Fibroblast of peridontal ligament (primary cell): ENCODE results near the gene LRRC3C.
"Not testable (repeated sequence)": the region's sequence is repeated elsewhere in the genome, so short reads cannot be mapped to it uniquely, and the experiment has no call there.

Experiments
- DNase-seq: peaks from one replicate; pipeline ENCODE4 v3.0.0-alpha.2; 2010; ENCODE audit errors: extremely low read depth

Gene LRRC3C

DNA sequence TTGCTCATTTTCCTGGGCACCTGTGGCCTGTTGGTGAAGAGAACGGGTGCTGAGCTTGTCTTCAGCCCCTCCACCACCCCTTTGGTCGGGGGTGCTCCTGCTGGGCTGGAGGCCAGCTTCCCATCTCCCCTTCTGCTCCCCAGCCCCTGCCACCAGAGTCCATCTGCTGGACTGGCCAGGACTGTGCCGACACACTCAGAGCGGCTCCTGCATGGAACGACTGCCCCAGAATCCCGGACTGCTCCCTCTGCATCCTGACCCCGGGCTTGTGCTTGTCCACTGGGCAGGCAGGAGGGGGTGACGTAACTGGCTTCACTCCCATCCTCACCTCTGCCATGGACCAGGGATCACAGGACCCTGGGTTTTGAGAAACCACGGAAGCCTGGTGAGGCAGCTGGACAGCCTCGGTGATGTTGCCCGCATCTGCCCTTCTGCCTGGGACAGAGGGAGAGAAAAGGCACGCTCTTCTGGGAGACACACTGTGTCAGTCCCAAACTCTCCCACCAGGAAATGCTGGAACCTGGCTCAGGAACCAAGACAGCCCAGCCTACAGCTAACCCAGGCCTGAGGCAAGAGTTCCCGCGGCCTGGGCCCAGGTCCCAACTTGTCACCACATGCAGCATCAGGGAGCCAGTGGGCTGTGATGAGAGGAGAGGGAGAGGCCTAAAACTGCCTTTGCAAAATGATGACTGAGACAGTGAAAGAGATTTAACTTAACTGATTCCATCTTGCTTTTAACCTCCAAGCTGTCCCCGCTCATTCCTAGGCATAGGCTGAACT, 19.2 kb downstream of the LRRC3C start:
- no peak for DNase-seq

DNA sequence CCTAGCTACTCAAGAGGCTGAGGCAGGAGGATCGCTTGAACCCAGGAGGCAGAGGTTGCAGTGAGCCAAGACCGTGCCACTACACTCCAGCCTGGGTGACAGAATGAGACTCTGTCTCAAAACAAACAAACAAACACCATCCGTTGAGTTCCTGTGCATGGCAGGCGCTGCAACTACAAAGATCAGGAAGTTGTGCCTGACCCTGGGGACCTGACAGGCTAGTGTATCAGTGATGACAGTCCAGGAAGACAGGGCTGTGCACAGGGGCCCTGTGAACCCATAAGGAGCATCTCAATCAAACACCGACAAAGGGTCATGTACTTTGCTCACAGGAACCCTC, 20.9 kb downstream of the LRRC3C start:
- DNase-seq, result not testable (repeated sequence)

DNA sequence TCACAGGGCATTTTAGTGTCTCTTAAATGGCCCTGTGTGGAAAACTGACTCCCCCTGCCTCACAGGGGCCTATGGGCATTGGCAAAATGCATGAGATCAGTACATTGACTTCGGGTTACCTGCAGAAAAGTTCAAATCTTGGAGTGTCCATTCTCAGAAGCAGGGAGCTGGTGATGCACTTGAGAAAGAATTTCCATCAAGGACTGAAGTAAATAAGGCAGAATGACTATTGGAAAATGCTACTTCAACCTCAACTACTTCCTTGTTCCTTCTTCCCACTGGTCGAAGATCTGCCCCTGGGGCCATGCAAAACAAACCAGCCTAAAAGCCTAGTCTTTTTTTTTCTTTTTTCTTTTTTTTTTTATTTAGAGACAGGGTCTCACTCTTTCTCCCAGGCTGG, 21.5 kb downstream of the LRRC3C start:
- no peak for DNase-seq

DNA sequence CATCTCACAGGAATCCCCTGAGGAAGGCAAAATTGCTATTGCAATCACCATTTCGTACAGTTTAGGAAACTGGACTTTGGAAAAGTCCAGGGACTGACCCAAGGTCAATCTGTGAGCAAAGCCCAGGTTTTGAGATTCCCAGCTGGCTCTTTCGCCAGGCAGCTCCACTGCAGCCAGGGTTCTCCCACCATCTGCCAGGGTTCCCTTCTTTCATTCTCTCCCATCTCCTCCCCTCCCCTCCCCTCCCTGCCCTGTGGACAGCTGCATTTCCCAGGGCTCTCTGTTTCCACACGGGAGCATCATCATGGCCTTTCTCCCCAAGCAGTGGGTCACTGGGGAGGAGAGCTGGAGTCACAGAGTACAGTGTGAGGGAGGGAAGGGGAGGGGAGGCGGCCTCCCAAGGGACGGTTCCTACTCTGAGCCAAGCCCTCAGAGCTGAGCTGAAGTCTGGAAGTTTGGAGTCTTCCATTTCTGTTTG, 23.4 kb downstream of the LRRC3C start:
- DNase-seq, result peak; percentile 26

DNA sequence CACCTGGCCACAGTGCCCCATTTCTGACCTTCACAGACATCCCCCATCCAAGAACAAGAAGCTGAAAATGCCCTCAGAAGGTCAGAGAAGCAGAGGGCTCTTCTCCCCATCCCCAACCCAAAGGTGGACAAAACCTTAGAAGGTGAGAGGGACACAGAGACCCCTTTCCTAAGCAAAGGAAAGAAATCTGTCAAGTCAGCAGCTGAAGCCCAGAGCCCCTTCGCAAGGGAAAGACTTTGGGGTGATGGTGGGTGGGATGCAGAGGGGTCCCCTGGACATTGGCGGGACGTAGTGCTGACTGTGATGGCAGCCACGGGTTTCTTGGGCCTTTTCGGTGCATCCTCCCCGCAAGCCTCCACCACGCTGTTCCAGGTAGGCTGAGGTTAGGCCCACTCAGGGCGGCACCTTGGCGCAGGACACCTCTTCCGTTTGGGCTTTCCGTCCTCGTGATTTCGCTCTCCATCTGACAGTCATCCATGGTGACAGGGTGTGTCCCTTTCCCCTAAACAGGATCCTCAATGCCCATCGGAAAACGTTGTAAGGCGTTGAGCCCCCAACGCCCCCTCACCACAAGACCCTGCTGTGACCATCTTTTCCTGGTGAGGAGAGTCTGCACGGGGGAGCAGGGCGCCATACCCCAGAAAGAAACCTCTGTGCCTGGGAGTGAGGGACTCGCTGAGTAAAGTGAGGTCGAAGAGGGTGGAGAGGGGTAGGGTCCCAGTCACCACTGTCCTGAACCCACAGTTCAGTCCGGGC, 24.6 kb downstream of the LRRC3C start:
- DNase-seq, result no peak

DNA sequence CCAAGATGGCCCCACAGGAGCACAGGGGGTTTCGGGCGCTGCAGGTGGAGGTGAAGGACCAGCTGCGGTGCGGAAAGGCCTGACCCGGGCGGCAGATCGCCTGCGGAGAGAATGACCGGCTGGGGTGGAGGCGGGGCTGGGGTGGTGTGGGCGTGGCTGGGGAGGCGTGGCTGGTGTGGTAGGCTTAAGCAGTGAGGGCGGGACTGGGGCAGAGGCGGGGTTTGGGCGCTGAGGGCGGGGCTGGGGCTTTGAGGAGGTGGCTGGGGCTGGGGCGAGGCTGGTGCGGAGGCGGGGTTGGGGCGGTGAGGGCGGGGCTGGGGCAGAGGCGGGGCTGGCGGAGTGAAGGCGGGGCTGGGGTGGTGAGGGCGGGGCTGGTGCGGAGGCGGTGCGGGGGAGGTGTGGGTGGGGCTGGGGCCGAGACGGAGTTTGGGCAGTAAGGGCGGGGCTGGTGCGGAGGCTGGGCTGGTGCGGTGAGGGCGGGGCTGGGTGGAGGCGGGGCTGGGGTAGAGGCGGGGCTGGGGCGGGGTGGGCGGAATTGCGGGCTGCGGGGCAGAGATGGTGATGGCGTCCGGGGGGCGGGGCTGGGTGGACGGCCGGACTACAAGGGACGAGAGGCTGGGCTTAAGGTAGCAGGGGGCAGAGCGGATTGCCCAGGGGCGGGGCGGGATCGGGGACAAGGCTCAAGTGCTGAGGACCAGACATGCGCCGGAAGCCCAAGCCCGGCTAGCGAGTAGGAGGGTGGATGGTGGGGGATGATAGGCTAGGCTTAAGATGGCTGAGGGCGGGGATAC, 25.3 kb downstream of the LRRC3C start:
- peak; percentile 91 for DNase-seq

DNA sequence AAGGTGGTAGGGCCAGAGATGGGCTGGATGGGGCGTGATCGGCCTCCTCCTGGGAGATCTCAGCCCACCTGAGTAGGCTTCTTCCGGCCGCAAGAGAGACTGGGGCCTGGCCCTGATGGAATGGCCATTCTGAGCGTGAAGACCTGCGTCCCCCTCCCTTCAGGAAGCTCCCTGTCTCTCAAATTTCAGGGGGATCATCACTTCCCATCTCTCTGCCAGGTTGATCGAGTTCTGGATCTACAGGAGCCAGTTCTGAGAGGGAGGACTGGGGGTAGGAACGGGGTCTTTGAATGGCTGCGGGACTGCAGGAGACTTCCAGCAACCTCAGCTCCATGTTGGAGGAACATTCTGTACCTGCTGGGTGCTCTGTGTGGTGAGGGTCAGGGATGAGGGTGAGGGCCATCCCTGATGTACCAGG, 25.9 kb downstream of the LRRC3C start:
- no peak for DNase-seq

DNA sequence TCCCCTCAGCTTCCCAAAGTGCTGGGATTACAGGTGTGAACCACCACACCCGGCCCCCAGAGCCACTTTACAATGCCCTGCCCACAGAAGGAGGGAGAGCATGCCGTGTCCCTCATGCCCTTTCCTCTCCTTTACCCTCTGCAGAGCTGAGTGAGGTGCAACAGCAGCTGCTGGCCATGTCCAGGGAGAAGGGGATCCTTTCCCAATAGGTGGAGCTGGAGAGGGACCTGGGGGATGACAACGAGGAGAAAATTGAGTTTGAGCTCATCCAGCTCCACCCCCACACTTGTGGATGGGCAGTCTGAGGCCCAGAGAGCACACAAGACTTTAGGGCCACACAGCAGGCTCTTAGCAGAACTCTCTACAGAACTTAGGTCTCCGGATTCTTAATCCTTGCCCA, 27.3 kb downstream of the LRRC3C start:
- no peak for DNase-seq

DNA sequence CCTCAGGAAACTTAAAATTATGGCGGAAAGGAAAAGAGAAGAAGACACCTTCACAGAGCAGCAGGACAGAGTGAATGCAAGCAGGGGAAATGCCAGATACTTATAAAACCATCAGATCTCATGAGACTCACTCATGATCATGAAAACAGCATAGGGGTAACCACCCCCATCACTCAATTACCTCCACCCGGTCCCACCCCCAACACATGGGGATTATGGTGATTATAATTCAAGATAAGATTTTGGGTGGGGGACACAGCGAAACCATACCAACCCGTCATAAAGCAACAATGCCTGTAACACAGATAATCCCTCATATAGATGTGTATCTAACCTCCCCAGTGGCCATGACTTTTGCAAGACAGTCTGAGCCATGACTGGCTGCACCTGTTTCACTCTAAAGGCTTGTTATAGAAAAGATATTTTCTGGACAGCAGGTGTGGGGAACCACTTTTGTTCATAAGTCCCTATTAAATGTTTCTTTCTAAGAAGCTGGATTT, 28.2 kb downstream of the LRRC3C start:
- DNase-seq, result no peak

DNA sequence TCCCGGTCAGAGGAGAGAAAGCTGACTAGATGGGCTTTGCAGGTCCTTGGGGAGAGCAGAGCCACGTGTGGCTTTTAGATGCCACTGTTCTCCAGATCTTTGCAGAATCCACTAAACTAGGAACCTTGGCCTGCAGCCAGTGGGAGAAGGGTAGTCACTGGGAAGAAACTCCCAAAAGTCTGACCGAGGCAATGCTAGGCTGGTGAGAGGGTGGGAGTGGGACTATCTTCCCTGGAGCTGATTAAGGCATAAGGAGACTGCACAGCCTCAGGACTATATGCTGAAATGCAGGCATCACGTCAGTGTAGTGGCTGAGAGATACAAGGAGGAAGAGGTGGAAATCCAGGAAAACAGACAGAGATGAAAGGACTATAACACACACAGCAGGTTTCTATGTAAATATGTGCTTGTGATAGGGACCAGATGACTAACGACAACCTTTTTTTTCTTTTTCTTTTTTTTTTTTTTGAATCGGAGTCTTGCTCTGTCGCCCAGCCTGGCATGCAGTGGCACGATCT, 33.1 kb downstream of the LRRC3C start:
- DNase-seq, result peak; percentile 4

DNA sequence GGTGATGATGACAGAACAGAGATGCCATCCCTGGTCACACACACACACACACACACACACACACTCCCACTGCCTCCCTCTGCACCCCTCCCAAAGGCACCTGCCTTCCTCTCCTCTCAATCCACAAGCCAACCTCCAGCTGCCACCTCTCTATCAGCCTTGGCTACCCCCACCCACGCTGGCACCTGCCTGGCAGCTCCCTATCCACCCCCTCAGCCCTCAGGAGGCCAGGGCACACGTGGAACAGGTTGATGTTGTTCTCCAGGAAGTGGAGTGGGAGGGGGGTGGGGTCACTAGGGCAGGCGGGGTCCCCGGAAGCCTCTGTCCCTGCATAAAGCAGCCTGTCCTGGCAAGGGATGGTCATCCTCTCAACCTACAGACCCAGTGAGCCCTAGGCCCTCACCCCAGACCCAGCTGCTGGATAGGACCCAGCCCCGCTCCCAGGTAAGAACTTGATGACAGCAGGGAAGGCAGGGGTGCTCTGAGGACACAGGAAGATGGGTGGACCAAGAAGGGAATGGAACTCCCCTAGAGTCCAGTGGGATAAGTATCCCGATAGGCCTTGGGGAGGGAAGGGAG, 35.2 kb downstream of the LRRC3C start, which contains the start of gene GSDMA:
Gene GSDMA (plus strand): TSS at position 363 of the 579 bp plus-strand sequence. CDS start 2,684 bp downstream, outside the sequence.
- no peak for DNase-seq

DNA sequence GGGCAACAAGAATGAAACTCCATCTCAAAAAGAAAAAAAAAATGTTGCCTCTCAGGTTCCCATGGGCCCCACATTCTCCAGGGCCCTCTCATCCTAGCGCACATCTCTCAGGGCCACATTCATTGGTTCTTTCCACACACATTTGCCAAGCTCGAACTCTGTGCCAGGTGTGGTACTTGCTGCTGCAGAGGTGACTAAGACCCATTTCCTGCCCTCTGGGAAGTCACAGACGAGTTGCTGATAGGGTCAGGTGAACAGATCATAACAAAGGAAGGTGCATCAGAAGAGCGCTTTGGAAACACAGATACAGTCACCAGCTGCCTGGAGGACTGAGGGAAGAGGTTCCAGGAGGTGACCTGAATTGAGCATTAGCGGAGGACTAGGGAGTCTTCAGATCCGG, 36.3 kb downstream of the LRRC3C start:
- DNase-seq, result no peak

DNA sequence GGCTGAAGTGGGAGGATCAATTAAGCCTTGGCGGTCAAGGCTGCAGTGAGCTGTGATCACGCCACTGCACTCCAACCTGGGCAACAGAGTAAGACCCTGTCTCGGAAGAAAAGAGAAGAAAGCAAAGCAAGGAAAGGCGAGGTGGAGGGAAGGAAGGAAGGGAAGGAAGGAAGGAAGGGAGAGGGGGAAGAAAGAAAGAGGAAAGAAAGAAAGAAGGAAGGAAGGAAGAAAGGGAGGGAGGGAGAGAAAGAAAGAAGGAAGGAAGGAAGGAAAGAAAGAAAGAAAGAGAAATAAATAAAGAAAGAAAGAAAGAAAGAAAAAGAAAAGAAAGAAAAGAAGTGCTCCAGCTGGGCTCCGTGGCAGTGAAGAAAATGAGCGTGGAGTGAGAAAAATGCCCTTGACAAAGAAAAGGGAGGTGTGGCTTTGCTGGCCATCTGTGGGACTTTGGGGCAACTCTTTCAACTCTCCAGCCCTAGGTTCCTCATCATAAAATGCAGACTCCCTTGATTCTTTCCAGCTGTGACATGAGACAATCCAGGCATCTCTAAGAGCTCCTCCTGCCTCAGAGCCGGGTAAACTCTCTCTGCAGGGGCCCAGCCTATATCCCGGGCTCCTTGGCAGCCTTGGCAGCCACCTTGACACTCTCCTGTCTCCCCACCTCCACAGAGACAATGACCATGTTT, 37.6 kb downstream of the LRRC3C start:
- DNase-seq, result peak; percentile 6

DNA sequence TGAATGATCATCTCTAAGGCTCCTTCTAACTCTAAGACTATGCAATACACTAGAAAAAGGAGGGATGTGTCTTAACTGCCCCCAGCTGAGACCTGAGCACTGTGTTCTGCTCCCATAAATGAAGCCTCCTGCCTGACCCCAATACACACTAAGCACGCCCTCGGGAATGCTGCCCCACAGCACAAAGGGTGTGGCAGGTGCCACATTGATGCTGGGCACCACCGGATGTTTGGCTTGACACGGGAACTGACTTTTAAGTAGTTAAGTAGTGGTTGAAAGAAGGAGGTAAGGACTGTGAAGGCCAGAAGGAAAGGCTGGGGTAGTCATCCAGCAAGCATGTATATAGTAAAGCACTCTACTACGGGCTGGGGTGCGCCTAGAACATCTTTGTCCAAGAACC, 39.2 kb downstream of the LRRC3C start:
- DNase-seq, result no peak

DNA sequence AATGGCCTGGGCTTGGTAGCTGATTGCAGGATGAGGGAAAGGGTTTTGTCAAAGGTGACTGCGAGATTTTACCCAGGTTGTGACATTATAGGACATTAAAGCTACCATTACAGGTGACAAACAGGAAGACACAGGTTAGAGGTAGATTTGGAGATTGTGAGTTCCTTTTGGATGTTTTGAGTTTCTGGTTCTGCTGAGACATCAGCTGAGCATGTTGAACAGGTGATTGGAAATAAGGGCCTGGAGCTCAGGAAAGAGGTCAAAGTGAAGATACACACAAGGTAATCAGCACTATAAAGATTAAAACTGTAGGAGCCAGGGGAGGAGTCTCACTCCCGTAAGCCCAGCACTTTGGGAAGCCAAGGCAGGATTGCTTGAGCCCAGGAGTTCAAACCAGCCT, 41.2 kb downstream of the LRRC3C start:
- no peak for DNase-seq

DNA sequence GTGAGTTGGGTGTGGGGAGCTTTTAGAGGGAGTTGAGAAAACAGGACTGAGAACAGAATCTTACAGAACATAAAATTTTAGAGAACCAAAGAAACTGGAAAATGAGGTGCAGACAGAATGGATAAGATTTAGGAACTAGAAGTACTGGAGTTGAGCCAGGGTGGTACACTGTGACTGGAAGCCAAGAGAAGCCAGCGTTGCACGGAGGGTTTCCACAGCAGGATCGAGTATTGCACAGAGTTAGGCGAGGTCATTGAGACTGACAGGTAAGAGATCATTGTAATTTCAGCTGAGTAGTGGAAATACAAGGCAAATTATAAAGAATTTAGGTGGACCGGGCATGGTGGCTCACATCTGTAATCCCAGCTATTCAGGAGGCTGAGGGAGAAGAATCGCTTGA, 41.8 kb downstream of the LRRC3C start:
- DNase-seq, result no peak

DNA sequence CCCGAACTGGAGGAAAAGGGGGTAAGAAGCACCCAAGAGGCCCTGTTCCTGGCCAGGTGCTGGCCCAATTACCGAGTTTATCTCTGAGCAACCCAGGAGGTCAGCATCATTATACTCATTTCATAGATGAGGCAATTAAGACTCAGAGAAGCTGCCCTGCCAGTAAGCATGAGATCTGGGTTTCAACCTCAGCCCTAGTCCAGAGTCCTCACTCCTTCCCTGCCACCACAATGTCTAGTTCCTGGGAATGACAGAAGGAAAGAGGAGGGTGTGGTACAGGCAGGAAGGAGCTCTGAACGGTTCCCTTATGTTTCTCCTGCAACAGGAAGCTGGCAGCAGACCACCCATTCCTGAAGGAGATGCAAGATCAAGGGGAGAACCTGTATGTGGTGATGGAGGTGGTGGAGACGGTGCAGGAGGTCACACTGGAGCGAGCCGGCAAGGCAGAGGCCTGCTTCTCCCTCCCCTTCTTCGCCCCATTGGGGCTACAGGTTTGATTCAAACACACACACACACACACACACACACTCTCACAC, 42.7 kb downstream of the LRRC3C start:
- DNase-seq, result no peak

DNA sequence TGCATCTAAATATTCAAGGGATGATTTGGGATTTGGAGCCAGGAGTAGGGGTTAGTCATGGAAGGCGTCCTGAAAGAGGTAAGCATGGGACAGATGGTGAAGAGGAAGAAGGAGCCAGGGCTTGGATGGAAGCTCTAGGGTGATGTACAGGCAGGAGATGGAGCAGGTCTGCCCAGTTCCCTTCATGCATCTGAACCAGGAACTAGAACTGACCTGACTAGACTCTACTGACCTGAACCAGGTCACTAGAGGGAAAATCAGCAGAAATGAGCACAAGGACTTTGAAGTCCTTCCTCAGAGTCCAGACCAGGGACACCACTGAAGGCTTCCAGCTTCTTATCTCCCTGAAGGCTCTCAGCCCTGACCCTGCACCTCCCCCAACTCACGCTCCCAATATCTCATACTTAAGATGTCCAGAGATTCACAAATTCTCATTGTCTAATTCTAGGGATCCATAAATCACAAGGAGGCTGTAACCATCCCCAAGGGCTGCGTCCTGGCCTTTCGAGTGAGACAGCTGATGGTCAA, 43.6 kb downstream of the LRRC3C start:
- DNase-seq, result no peak

DNA sequence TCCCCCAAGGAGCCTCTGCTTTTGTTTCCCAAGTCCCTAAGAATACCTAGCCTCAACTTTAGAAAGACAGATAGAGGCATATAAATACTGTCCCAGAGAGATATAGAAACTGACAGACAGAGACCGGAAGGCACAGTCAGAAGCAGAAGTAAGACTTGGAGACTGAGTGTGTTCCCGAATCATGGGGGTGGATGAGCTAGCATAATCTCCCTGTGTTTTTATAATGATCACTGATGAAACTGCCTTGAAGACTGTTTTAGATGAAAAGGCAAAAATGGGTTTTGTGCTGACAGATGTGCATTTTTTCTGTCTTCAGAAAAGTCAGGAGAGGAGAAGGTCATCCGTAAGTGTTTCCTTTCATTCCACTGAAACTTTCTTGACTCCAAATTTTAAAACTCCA, 44.7 kb downstream of the LRRC3C start:
- peak; percentile 20 for DNase-seq

DNA sequence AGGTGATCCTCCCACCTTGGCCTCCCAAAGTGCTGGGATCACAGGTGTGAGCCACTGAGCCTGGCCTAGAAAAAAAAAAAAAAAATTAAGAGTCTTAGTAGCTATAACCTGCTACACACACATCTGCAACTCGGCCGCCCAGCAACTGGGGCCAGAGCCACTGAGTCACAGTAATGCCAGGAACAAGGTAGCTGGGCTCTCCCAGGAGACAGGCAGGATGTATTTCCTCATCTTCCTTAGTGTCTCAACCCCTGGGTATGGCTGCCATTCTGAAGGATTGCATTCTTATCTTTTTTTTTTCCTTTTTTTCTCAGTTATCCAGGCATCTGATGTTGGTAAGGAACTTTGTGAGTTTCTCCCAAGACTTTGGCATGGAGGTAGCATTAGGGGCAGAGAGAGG, 46.0 kb downstream of the LRRC3C start:
- no peak for DNase-seq
